ENCODE data around the gene DTL.

The DTL gene

DNA sequence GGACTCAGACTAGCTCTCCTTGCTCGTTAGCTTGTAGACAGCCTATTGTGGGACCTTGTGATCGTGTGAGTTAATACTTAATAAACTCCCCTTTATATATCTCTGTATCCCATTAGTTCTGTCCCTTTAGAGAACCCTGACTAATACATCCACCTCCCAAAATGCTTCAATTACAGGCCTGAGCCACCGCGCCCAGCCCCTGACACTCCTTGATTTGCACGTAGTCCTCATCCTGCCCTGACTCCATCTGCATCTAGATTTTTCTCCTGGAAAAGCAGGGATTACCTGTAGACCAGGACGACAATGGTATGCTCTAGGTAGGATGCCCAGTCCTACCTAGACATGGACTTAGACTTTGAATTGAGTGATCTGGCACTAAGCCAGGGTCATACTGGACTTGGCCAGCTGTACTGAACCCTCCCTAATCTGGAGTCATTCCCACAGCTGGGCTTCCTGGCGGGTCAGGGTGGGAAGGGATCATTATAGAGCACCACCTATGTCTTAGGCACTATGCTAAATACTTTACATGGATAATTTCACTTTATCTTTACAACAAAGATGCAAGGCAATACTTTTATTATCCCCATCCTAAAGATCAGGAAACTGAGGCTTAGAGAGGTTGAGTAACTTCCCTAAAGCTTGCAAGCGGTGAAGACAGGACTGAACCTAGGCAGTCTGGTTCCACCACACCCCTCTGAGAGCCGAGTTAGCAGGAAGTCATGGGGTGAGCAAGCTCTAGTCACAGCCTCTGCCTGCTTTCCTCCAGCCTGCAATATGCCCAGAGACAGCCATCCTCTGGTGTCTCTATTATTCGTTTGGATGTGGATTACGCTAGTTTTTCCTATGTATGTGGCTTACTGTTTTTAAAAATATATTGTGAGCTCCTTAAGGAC is 89.4 kb downstream of the DTL start:
- DNase-seq (ENCODE audit: low spot score): no peak
- no peak for FAIRE-seq

- no peak for FAIRE-seq
These were observed 90.1 kb downstream of the DTL start for GRCh38 chr1:212125654-212126053.

GRCh38 chr1:212127221-212127620 is 91.7 kb downstream of the DTL start:
- no peak for DNase-seq (ENCODE audit: low spot score)
- no peak for FAIRE-seq

More at GRCh38 chr1:212125654-212126053, 90.1 kb downstream of the DTL start:
- no peak for DNase-seq (ENCODE audit: low spot score)

GRCh38 chr1:212129781-212130180 is 94.2 kb downstream of the DTL start:
- DNase-seq (ENCODE audit: low spot score) (no peak), FAIRE-seq (no peak)

- FAIRE-seq (no peak), DNase-seq (ENCODE audit: low spot score) (no peak)
These were observed 96.5 kb downstream of the DTL start for GRCh38 chr1:212132025-212132424.

DNA sequence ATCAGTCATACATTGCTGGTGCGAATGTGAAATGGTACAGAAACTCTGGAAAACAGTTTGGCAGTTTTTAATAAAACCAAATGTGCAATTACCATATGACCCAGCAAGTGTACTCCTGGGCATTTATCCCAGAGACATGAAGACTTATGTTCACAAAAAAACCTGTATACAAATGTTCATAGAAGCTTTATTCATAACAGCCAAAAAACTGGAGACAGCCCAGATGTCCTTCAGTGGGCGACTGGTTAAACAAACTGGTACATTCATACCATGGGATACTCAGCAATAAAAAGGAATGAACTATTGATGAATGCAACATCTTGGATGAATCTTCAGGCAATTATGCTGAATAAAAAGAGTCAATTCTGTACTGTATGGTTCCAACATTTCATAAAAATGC is 97.8 kb downstream of the DTL start:
- no peak for FAIRE-seq

DNA sequence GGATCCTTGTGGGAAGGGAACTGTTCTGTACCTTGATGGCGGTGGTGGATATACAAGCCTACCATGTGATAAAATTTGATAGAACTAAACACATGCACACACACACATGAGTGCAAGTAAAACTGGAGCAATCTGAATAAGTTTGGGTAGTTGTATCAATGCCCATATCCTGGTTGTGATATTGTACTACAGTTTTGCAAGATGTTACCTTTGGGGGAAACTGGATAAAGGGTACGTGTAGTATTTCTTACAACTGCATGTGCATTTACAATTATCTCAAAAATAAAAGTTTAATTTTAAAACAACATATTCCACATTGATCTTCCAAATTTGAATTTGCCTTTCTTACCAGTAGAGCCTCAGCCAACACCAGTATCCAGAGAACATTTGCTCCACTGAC is 99.6 kb downstream of the DTL start:
- DNase-seq (ENCODE audit: low spot score) (no peak), FAIRE-seq (no peak)

More for the DNA sequence above, 97.8 kb downstream of the DTL start:
- DNase-seq (ENCODE audit: low spot score): no peak

DNA sequence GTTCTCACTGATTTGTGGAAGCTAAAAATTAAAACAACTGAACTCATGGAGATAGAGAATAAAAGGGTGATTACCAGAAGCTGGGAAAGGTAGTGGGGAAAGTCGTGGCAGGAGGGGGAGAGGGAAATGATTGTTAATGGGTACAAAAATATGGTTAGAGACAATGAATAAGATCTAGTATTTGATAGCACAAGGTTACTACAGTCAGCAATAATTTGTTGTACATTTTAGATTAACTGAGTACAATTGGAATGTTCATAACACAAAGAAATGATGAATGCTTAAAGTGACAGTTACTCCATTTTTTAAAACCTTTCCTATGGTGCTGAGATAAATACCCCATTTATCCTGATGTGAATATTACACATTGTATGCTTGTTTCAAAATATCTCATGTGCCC is 102.3 kb downstream of the DTL start:
- no peak for DNase-seq (ENCODE audit: low spot score)

GRCh38 chr1:212138457-212138856 is 102.9 kb downstream of the DTL start:
- DNase-seq (ENCODE audit: low spot score) (no peak), FAIRE-seq (no peak)

More for the DNA sequence above, 102.3 kb downstream of the DTL start:
- no peak for FAIRE-seq

DNA sequence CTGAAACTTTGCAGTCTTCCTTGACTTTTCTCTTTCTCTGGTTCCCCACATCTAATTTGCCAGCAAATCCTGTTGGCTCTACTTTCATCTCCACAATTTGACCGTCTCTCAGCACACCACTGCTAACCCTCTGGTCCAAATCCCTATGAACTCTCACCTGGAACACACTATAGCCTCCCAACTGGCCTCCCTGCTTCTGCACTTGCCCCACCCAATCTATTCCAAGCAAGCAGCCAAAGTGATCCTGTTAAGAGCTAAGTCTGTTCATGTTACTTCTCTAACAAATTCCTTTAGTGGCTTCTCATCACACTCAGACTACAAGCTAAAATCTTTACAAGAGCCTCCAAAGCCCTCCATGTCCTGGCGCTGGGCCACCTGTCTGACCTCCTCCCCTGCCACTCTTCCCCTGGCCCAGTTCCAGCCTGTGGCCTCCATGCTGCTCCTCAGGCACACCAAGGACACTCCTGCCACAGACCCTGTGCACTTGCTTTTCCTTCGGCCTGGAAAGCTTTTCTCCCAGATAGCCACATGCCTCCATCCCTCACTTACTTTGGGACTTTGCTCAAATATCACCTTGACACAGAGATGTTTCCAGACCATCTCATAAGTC is 104.1 kb downstream of the DTL start:
- DNase-seq (ENCODE audit: low spot score): no peak
- FAIRE-seq: no peak

DNA sequence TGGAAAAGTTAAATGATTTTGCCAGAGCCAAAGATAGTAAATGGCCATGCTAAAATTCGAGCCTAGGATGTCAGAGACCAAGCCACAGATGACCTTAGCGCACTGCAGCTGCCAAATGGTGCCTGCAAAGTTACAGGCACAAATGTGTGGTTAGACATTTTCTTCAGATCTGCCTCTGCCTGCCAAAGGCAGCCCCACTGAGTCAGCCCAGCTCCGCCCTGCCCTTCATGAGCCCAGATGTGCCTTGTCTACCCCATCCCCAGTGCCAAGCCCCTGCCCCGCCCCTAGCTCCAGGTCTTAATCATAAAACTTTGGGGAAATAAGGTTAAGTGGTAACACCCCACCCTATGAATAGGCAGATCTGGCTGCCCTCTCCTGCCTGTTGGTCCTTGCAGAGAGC is 105.9 kb downstream of the DTL start:
- FAIRE-seq (no peak), DNase-seq (ENCODE audit: low spot score) (no peak)

DNA sequence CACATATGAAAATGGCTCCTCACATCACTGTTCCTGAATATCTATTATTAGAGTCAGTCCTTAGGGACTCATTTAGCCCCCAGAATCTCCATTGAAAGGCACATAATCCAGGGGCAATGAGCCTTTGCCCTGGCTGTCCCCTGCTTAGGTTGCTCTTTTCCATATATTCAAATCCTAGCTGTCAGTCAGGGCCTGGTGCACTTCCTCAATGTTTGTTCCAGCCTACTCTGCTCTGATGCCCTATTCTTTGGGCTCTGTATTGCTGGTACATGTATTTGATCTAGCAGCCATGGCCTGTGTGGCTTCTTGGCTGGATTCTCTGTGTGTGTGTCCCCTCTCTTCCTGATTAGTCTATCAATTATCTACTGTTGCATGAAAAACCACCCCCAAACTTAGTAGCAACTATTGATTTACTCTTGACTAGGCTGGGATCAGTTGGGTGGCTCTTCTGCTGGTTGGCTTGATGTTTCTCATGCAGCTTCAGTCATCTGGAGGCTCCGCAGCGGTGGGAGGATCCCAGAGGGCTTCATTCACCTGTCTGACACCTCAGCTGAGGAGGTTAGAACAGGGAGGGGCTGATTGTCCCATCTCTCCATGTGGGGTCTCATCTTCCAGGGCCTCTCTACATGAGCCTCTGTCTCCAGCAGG is 107.5 kb downstream of the DTL start:
- DNase-seq (ENCODE audit: low spot score) (no peak), FAIRE-seq (no peak)

- DNase-seq (ENCODE audit: low spot score): no peak
- no peak for FAIRE-seq
These were observed 112.1 kb downstream of the DTL start for GRCh38 chr1:212147581-212148033.

- FAIRE-seq: no peak
These were observed 114.0 kb downstream of the DTL start for GRCh38 chr1:212149566-212149965.

GRCh38 chr1:212152308-212152693 is 116.8 kb downstream of the DTL start:
- no peak for DNase-seq (ENCODE audit: low spot score)
- FAIRE-seq: no peak

More at GRCh38 chr1:212149566-212149965, 114.0 kb downstream of the DTL start:
- no peak for DNase-seq (ENCODE audit: low spot score)

DNA sequence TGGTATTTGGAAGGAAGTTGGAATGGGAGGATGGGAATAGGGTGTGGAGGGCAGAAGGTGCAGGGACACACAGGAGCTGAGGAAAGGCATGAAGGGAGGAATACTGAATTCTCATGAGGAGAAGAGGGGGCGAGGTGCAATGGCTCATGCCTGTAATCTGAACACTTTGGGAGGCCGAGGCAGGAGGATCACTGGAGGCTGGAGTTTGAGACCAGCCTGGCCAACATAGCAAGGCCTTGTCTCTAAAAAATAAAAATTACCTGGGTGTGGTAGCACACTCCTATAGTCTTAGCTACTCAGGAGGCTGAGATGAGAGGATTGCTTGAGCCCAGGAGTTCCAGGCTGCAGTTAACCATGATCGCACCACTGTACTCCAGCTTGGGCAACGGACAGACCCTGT is 117.3 kb downstream of the DTL start:
- no peak for FAIRE-seq
- DNase-seq (ENCODE audit: low spot score): no peak

DNA sequence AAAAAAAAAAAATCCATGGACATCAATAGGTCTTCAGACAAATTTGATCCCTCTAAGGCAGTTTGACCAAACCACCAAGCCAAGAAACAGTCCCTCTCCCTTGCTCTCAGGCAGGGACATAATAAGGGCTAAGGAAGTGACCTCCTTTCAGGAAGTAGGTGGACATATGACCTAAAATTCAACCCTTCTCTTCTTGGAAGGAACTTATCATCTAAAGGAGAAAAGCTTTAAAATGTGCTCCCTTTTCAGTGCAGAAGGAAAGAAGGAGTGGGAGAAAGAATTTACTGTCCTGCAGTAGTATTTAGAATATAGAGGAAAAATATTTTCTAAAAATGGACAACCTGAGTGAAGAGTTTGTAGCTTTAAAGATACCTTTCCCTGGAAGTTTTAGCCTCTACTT is 118.1 kb downstream of the DTL start:
- no peak for DNase-seq (ENCODE audit: low spot score)
- no peak for FAIRE-seq

All from urothelium cell line (cell line).